Mesothelial cell of epicardium (in vitro differentiated cells): ENCODE data around the gene PAPLN. TPM values are rescaled to one million over a fixed set of nuclear protein-coding genes. Genes with fewer than 3 reads are reported as not detected.
A peak's percentile ranks its signal among the peaks of the same experiment; 100 is the strongest.

Experiments used
- DNase-seq, 2 experiments: peaks; one replicate each; pipeline ENCODE4 v3.0.0; 2021; ENCODE audit warnings: low spot score in 2 of 2; ENCODE audit not compliant: unreplicated experiment in 2 of 2
- H3K27ac Mint-ChIP-seq: 2 replicates; pipeline ENCODE4 v1.8.0; 2021; ENCODE audit warnings: mixed read lengths
- H3K27me3 Mint-ChIP-seq: 2 replicates; pipeline ENCODE4 v1.8.0; 2021; ENCODE audit warnings: low read depth, mixed read lengths
- H3K36me3 Mint-ChIP-seq: 2 replicates; pipeline ENCODE4 v1.8.0; 2021; ENCODE audit warnings: mixed read lengths
- H3K4me1 Mint-ChIP-seq: 2 replicates; pipeline ENCODE4 v1.8.0; 2021; ENCODE audit warnings: mixed read lengths
- H3K4me3 Mint-ChIP-seq: 2 replicates; pipeline ENCODE4 v1.8.0; 2021; ENCODE audit warnings: mild to moderate bottlenecking, moderate library complexity, mixed read lengths
- H3K9me3 Mint-ChIP-seq: 2 replicates; pipeline ENCODE4 v1.8.0; 2021; ENCODE audit warnings: mixed read lengths
- CTCF ChIP-seq: fragments of 200-600 bp; sonication (generic); IDR thresholded peaks from one replicate; pipeline ENCODE4 v1.5.0; 2021; ENCODE audit warnings: antibody characterized with exemption; ENCODE audit not compliant: unreplicated experiment
- total RNA-seq: library from RNA; stranded (reverse); gene quantifications from 3 replicates; pipeline ENCODE4 v1.2.1, GENCODE V29; 2021

The PAPLN gene
- total RNA-seq, 1 donor from 2014 or later: 10.6 TPM

GRCh38 chr14:73260574-73260973 is 23.3 kb downstream of the PAPLN start:
- Mint-ChIP-seq H3K27ac (no peak overlapping the region), H3K4me3 (no peak overlapping the region), H3K27me3 (no peaks in the 10 kb centered on the region), H3K4me1 (no peaks in the 10 kb centered on the region), H3K36me3 (no peaks in the 10 kb centered on the region), H3K9me3 (no peaks in the 10 kb centered on the region)
- DNase-seq: no peak
- no peak for TF ChIP-seq CTCF

GRCh38 chr14:73261075-73261474 is 23.8 kb downstream of the PAPLN start:
- Mint-ChIP-seq H3K4me3 (no peak overlapping the region), H3K4me1 (no peaks in the 10 kb centered on the region), H3K27ac (no peak overlapping the region), H3K9me3 (no peaks in the 10 kb centered on the region), H3K27me3 (no peaks in the 10 kb centered on the region), H3K36me3 (no peaks in the 10 kb centered on the region)
- no peak for DNase-seq
- no peak for TF ChIP-seq CTCF

GRCh38 chr14:73261520-73262426 is 24.5 kb downstream of the PAPLN start:
- DNase-seq: peak in 1 of 2 experiments; percentile 36
- Mint-ChIP-seq H3K4me3 (no peak overlapping the region), H3K27me3 (no peaks in the 10 kb centered on the region), H3K9me3 (no peaks in the 10 kb centered on the region), H3K36me3 (no peaks in the 10 kb centered on the region), H3K27ac (no peak overlapping the region), H3K4me1 (no peaks in the 10 kb centered on the region)
- TF ChIP-seq CTCF: no peak

GRCh38 chr14:73262427-73263183 is 25.3 kb downstream of the PAPLN start:
- no peak for TF ChIP-seq CTCF
- no peaks in the 10 kb centered on the region for H3K4me1 Mint-ChIP-seq
- DNase-seq: no peak
- no peak overlapping the region for H3K27ac Mint-ChIP-seq
- H3K36me3 Mint-ChIP-seq: no peaks in the 10 kb centered on the region
- H3K9me3 Mint-ChIP-seq: no peaks in the 10 kb centered on the region
- no peaks in the 10 kb centered on the region for H3K27me3 Mint-ChIP-seq
- no peak overlapping the region for H3K4me3 Mint-ChIP-seq

- Mint-ChIP-seq H3K4me3 (no peak overlapping the region), H3K27me3 (no peaks in the 10 kb centered on the region), H3K9me3 (no peaks in the 10 kb centered on the region), H3K27ac (no peak overlapping the region), H3K4me1 (no peaks in the 10 kb centered on the region), H3K36me3 (no peaks in the 10 kb centered on the region)
- no peak for DNase-seq
- TF ChIP-seq CTCF: no peak
These were observed 26.3 kb downstream of the PAPLN start for GRCh38 chr14:73263606-73264005.
